Endodermal cell (in vitro differentiated cells): Measurements from ENCODE around the gene RPGRIP1L. TPM values are rescaled to one million over a fixed set of nuclear protein-coding genes. Genes with fewer than 3 reads are reported as not detected.

Source experiments
- DNase-seq: peaks from one replicate; pipeline ENCODE4 v3.0.0-alpha.2; 2017
- H3K27ac ChIP-seq: 2 replicates; pipeline ENCODE4 v1.5.1; 2013; ENCODE audit warnings: mild to moderate bottlenecking, low read depth, low read length, moderate library complexity
- H3K27me3 ChIP-seq: 2 replicates; pipeline ENCODE4 v1.6.1; 2013; ENCODE audit warnings: mild to moderate bottlenecking, low read length, moderate library complexity; ENCODE audit not compliant: insufficient read depth, control insufficient read depth, poor library complexity, severe bottlenecking
- H3K36me3 ChIP-seq: 2 replicates; pipeline ENCODE4 v1.7.0; 2013; ENCODE audit warnings: mild to moderate bottlenecking, low read length, moderate library complexity; ENCODE audit not compliant: control insufficient read depth, insufficient read depth
- H3K4me1 ChIP-seq: one replicate; pipeline ENCODE4 v1.7.0; 2013; ENCODE audit warnings: low read length; ENCODE audit not compliant: control insufficient read depth, insufficient read depth
- H3K4me3 ChIP-seq: 2 replicates; pipeline ENCODE4 v1.5.1; 2013; ENCODE audit warnings: mild to moderate bottlenecking, low read length, moderate library complexity
- H3K9ac ChIP-seq: 2 replicates; pipeline ENCODE4 v1.6.1; 2013; ENCODE audit warnings: mild to moderate bottlenecking, low read length, moderate library complexity; ENCODE audit not compliant: poor library complexity, severe bottlenecking; ENCODE audit errors: extremely low read depth
- H3K9me3 ChIP-seq: 2 replicates; pipeline ENCODE4 v1.6.1; 2013; ENCODE audit warnings: mild to moderate bottlenecking, low read length, moderate library complexity; ENCODE audit not compliant: control insufficient read depth
- H3K27ac Mint-ChIP-seq: 2 replicates; pipeline ENCODE4 v1.8.0; 2020; ENCODE audit warnings: mixed read lengths
- H3K27me3 Mint-ChIP-seq: 2 replicates; pipeline ENCODE4 v1.8.0; 2021; ENCODE audit warnings: mild to moderate bottlenecking, mixed read lengths; ENCODE audit not compliant: insufficient read depth
- H3K36me3 Mint-ChIP-seq: 2 replicates; pipeline ENCODE4 v1.8.0; 2020; ENCODE audit warnings: low read depth, mixed read lengths
- H3K4me1 Mint-ChIP-seq: 2 replicates; pipeline ENCODE4 v1.8.0; 2020; ENCODE audit warnings: mixed read lengths
- H3K4me3 Mint-ChIP-seq: 2 replicates; pipeline ENCODE4 v1.8.0; 2020; ENCODE audit warnings: mild to moderate bottlenecking, moderate library complexity, mixed read lengths
- H3K9me3 Mint-ChIP-seq: 2 replicates; pipeline ENCODE4 v1.8.0; 2020; ENCODE audit warnings: mild to moderate bottlenecking, mixed read lengths
- WGBS, 2 experiments: methylation state at CpG; one replicate each; pipeline versions ENCODE4 v1.1.5 to v1.1.7; 2013; ENCODE audit warnings: missing lambda C conversion rate in 2 of 2, mixed read lengths in 1 of 2; ENCODE audit not compliant: insufficient coverage in 1 of 2, insufficient read length in 1 of 2; 5-methylcytosine and 5-hydroxymethylcytosine counted together
- total RNA-seq, 2 donors: library from RNA; stranded (reverse); fragmentation: NEBNext Ultra II Directional in 1 of 2; extraction: Animal tissue kit (Norgen Biotek cat#: 25700) in 1 of 2; gene quantifications; 2 replicates in 1 of 2; 3 replicates in 1 of 2; pipeline ENCODE4 v1.2.1, GENCODE V29; 2021
- TF ChIP-seq, protein P1 (sequence below): fragments of 200-600 bp; sonication (generic); conservative IDR thresholded peaks from 2 replicates; pipeline ENCODE4 v1.5.0; 2021; ENCODE audit warnings: antibody characterized with exemption, mild to moderate bottlenecking

The RPGRIP1L gene
- total RNA-seq, 2 donors from 2014 or later = 15.9 to 19.8 TPM

DNA sequence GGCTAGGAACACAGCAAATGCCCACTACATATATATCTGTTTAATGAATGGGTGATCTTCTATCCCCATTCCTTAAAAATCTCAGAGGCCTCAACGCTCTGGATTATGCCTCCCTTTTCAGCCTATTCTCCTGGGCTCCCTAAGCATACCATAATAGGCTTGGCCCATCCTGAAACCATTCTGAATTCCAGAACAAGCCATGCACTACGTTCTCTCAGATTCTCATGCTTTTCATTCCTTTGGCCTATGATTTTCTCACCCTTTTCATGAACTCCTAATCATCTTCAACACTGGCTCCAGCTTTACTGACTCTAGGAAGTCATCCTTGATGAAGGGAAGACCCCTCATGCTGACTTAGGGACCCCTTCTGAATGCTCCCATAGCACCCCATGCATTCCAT is 71.1 kb downstream of the RPGRIP1L start:
- Histone ChIP-seq H3K4me3 (no peak overlapping the region), H3K36me3 (no peaks in the 10 kb centered on the region), H3K27ac (no peak overlapping the region), H3K9ac (no peak overlapping the region), H3K9me3 (no peaks in the 10 kb centered on the region), H3K4me1 (no peaks in the 10 kb centered on the region), H3K27me3 (no peaks in the 10 kb centered on the region)
- TF ChIP-seq, protein P1, sequence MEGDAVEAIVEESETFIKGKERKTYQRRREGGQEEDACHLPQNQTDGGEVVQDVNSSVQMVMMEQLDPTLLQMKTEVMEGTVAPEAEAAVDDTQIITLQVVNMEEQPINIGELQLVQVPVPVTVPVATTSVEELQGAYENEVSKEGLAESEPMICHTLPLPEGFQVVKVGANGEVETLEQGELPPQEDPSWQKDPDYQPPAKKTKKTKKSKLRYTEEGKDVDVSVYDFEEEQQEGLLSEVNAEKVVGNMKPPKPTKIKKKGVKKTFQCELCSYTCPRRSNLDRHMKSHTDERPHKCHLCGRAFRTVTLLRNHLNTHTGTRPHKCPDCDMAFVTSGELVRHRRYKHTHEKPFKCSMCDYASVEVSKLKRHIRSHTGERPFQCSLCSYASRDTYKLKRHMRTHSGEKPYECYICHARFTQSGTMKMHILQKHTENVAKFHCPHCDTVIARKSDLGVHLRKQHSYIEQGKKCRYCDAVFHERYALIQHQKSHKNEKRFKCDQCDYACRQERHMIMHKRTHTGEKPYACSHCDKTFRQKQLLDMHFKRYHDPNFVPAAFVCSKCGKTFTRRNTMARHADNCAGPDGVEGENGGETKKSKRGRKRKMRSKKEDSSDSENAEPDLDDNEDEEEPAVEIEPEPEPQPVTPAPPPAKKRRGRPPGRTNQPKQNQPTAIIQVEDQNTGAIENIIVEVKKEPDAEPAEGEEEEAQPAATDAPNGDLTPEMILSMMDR = no peak
- DNase-seq = no peak
- Mint-ChIP-seq H3K27me3 (no peaks in the 10 kb centered on the region), H3K9me3 (no peaks in the 10 kb centered on the region), H3K36me3 (peaks cover 11% of the 10 kb centered on the region), H3K27ac (no peak overlapping the region), H3K4me1 (no peaks in the 10 kb centered on the region), H3K4me3 (no peak overlapping the region)
- 93% methylated on average over 2 of the region's 2 CpGs for WGBS, 2 experiments

DNA sequence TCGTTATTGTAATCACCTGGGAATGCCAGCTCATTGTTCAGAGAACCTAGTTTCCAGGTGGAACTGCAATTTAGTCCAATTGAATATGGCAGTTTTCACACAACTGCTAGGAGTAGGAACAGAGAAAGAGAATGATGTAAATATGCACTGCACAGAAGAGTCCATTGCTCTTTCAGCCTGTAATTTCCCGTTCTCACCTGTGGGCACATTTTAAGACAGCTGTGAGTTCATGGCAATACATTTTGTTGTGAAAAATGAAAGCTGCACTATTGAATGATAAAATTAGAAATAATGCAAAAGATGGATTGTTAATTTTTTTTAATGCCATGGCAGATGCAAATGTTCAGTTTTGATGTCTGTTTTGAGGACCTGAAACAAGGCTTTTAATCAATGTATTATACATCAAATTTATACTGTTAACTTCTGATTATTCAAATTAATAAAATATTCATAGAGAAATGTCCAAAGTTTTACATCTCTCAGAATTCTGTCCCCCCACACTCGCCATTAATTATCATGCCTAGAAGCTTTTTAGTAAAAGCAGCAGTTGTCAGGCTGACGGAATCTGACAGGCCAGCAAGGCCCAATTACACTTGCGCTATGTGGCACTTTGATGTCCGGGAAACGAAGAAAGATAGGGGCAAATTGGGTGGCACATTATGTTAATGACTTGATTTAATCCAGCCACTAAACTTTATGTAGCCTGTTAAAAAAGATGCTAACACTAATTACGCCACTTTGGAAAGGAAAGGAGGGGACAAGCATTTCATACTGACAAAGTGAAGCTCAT is 72.2 kb downstream of the RPGRIP1L start:
- Mint-ChIP-seq H3K9me3 (no peaks in the 10 kb centered on the region), H3K27ac (no peak overlapping the region), H3K36me3 (peaks cover 11% of the 10 kb centered on the region), H3K27me3 (no peaks in the 10 kb centered on the region), H3K4me3 (no peak overlapping the region), H3K4me1 (no peaks in the 10 kb centered on the region)
- no peaks in the 10 kb centered on the region for H3K36me3 ChIP-seq
- no peak overlapping the region for H3K9ac ChIP-seq
- TF ChIP-seq, protein P1 = no peak
- 74 to 88% methylated on average over 2 to 8 of the region's 8 CpGs for WGBS, 2 experiments
- H3K4me3 ChIP-seq = no peak overlapping the region
- no peaks in the 10 kb centered on the region for H3K27me3 ChIP-seq
- H3K27ac ChIP-seq = no peak overlapping the region
- no peaks in the 10 kb centered on the region for H3K9me3 ChIP-seq
- H3K4me1 ChIP-seq = no peaks in the 10 kb centered on the region
- no peak for DNase-seq

DNA sequence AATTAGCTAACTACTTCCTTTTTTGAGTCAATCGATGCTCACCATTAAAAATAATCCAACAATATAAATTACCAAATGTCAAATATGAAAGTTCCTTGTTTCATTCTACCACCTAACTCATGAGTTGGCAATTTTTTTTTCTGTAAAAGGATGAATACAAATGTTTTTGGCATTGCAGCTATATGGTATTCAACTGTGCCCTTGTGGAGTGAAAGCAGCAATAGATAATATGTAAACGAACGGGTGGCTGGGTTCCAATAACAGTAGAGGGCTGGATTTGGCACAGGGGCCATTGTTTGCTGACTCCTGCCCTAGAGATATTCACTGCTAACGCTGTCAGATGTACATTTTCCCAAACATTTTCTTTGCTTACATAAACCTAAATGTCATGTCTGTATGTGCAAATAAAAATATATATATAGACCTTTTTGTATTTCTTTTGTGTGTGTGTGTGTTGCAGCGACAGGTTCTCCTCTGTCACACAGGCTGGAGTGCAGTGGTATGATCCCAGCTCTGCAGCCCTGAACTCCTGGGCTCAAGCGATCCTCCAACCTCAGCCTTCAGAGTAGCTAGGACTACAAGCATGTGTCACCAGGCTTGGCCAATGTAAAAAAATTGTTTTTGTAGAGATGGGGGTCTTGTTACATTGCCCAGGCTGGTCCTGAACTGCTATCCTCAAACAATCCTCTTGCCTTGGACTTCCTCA is 73.9 kb downstream of the RPGRIP1L start:
- Histone ChIP-seq H3K4me3 (no peak overlapping the region), H3K36me3 (no peaks in the 10 kb centered on the region), H3K27me3 (no peaks in the 10 kb centered on the region), H3K9me3 (no peaks in the 10 kb centered on the region), H3K4me1 (no peaks in the 10 kb centered on the region), H3K9ac (no peak overlapping the region), H3K27ac (no peak overlapping the region)
- DNase-seq = no peak
- Mint-ChIP-seq H3K9me3 (peaks cover 7% of the 10 kb centered on the region), H3K4me3 (no peak overlapping the region), H3K36me3 (peaks cover 12% of the 10 kb centered on the region), H3K4me1 (no peaks in the 10 kb centered on the region), H3K27ac (no peak overlapping the region), H3K27me3 (no peaks in the 10 kb centered on the region)
- WGBS, 2 experiments = 88 to 94% methylated on average over 3 to 6 of the region's 6 CpGs
- TF ChIP-seq, protein P1 = no peak
